GM23338 (cell line): ENCODE measurements around the gene QRICH2. TPM values are rescaled to one million over a fixed set of nuclear protein-coding genes. Genes with fewer than 3 reads are reported as not detected.
A peak's percentile ranks its signal among the peaks of the same experiment; 100 is the strongest.

Source experiments
- ATAC-seq: fragments of 200-7000 bp; cut with Tn5 transposase; 3 replicates; pipeline ENCODE4 v1.9.1; 2020
- DNase-seq: peaks from one replicate; pipeline ENCODE4 v3.0.0-alpha.2; 2015; ENCODE audit warnings: low spot score
- H2AFZ ChIP-seq: fragments of 200-600 bp; sonication (generic); 2 replicates; pipeline ENCODE4 v1.8.0; 2016; ENCODE audit warnings: antibody characterized with exemption, mild to moderate bottlenecking, moderate library complexity
- H3F3A ChIP-seq: fragments of 200-600 bp; sonication (generic); replicated peaks from 2 replicates; pipeline ENCODE4 v1.8.0; 2017; ENCODE audit warnings: antibody characterized with exemption, mixed run types, low read depth
- H3K27ac ChIP-seq: fragments of 200-600 bp; sonication (generic); 2 replicates; pipeline ENCODE4 v1.6.1; 2016; ENCODE audit warnings: low read depth
- H3K27me3 ChIP-seq: fragments of 200-600 bp; sonication (generic); 2 replicates; pipeline ENCODE4 v1.8.0; 2016; ENCODE audit warnings: mild to moderate bottlenecking, mixed run types, moderate library complexity; ENCODE audit not compliant: insufficient read depth
- H3K36me3 ChIP-seq: fragments of 200-600 bp; sonication (generic); 2 replicates; pipeline ENCODE4 v1.8.0; 2016; ENCODE audit warnings: mild to moderate bottlenecking; ENCODE audit not compliant: insufficient read depth
- H3K4me1 ChIP-seq: fragments of 200-600 bp; sonication (generic); 2 replicates; pipeline ENCODE4 v1.8.0; 2016; ENCODE audit warnings: mild to moderate bottlenecking, moderate library complexity; ENCODE audit not compliant: insufficient read depth
- H3K4me2 ChIP-seq: fragments of 200-600 bp; sonication (generic); 2 replicates; pipeline ENCODE4 v1.7.1; 2017; ENCODE audit warnings: mixed run types
- H3K4me3 ChIP-seq: fragments of 200-600 bp; sonication (generic); 2 replicates; pipeline ENCODE4 v1.6.1; 2016; ENCODE audit warnings: mixed run types
- H3K79me2 ChIP-seq: fragments of 200-600 bp; sonication (generic); replicated peaks from 2 replicates; pipeline ENCODE4 v1.8.0; 2017; ENCODE audit warnings: mild to moderate bottlenecking; ENCODE audit not compliant: insufficient read depth
- H3K9me2 ChIP-seq: fragments of 200-600 bp; sonication (generic); 2 replicates; pipeline ENCODE4 v1.8.0; 2017; ENCODE audit not compliant: insufficient read depth
- H4K20me1 ChIP-seq: fragments of 200-600 bp; sonication (generic); replicated peaks from 2 replicates; pipeline ENCODE4 v1.8.0; 2017; ENCODE audit warnings: mild to moderate bottlenecking; ENCODE audit not compliant: insufficient read depth
- H3K27ac Mint-ChIP-seq: 2 replicates; pipeline ENCODE4 v1.8.0; 2020; ENCODE audit warnings: inconsistent platforms, mild to moderate bottlenecking, moderate library complexity, mixed read lengths
- H3K27me3 Mint-ChIP-seq: 3 replicates; pipeline ENCODE4 v1.8.0; 2022; ENCODE audit warnings: low read depth, mild to moderate bottlenecking, moderate library complexity, mixed read lengths, inconsistent platforms; ENCODE audit not compliant: insufficient read depth, poor library complexity
- H3K36me3 Mint-ChIP-seq: 3 replicates; pipeline ENCODE4 v1.8.0; 2021; ENCODE audit warnings: low read depth, mild to moderate bottlenecking, inconsistent platforms, moderate library complexity, mixed read lengths
- H3K4me1 Mint-ChIP-seq: 3 replicates; pipeline ENCODE4 v1.8.0; 2020; ENCODE audit warnings: mild to moderate bottlenecking, inconsistent platforms, mixed read lengths
- H3K4me3 Mint-ChIP-seq: 3 replicates; pipeline ENCODE4 v1.8.0; 2021; ENCODE audit warnings: moderate library complexity, mild to moderate bottlenecking, inconsistent platforms, mixed read lengths
- H3K9me3 Mint-ChIP-seq: 3 replicates; pipeline ENCODE4 v1.8.0; 2020; ENCODE audit warnings: moderate library complexity, mild to moderate bottlenecking, inconsistent platforms, mixed read lengths
- CREB1 ChIP-seq: fragments of 250-450 bp; sonication (Bioruptor Pico); IDR thresholded peaks from 2 replicates; pipeline ENCODE4 v1.5.0; 2020; ENCODE audit warnings: low read depth, mild to moderate bottlenecking, moderate library complexity
- CTCF ChIP-seq, 2 experiments: fragments of 200-600 bp in 1 of 2; sonication (generic) in 1 of 2; conservative IDR thresholded peaks; 2 replicates each; pipeline versions ENCODE4 v1.5.1 to v1.6.1; 2016 to 2017; ENCODE audit warnings: antibody characterized with exemption in 2 of 2, low read depth in 2 of 2, mild to moderate bottlenecking in 2 of 2, moderate library complexity in 1 of 2
- EZH2 ChIP-seq: fragments of 200-600 bp; sonication (generic); IDR thresholded peaks from one replicate; pipeline ENCODE4 v1.8.0; 2017; ENCODE audit warnings: antibody characterized with exemption, mild to moderate bottlenecking, low read depth; ENCODE audit not compliant: unreplicated experiment
- EZH2phosphoT487 ChIP-seq: fragments of 200-600 bp; sonication (generic); IDR thresholded peaks from one replicate; pipeline ENCODE4 v1.8.1; 2018; ENCODE audit warnings: antibody characterized with exemption; ENCODE audit not compliant: unreplicated experiment
- JUNB ChIP-seq: IDR thresholded peaks from one replicate; pipeline ENCODE4 v1.6.1; 2016; ENCODE audit warnings: antibody characterized with exemption; ENCODE audit not compliant: unreplicated experiment
- NANOG ChIP-seq: IDR thresholded peaks from 2 replicates; pipeline ENCODE4 v1.6.1; 2016; ENCODE audit warnings: antibody characterized with exemption, borderline replicate concordance
- POLR2AphosphoS5 ChIP-seq: IDR thresholded peaks from 2 replicates; pipeline ENCODE4 v1.6.1; 2016; ENCODE audit warnings: antibody characterized with exemption, low read depth
- REST ChIP-seq: IDR thresholded peaks from one replicate; pipeline ENCODE4 v1.6.1; 2018; ENCODE audit warnings: antibody characterized with exemption; ENCODE audit not compliant: unreplicated experiment
- STAT1 ChIP-seq: IDR thresholded peaks from one replicate; pipeline ENCODE4 v1.6.1; 2016; ENCODE audit warnings: antibody characterized with exemption; ENCODE audit not compliant: unreplicated experiment
- ZNF114 ChIP-seq: fragments of 250-450 bp; sonication (Bioruptor Pico); IDR thresholded peaks from 2 replicates; pipeline ENCODE4 v1.5.0; 2020; ENCODE audit warnings: mild to moderate bottlenecking, moderate library complexity
- ZNF331 ChIP-seq: fragments of 250-450 bp; sonication (Bioruptor Pico); IDR thresholded peaks from 2 replicates; pipeline ENCODE4 v1.5.0; 2020; ENCODE audit warnings: low read depth, mild to moderate bottlenecking, moderate library complexity
- polyA plus RNA-seq: library from polyadenylated mRNA; unstranded; fragments of >200 nt; fragmentation: Nextera tagmentation; extraction: Ambion mirVana; gene quantifications from 2 replicates; pipeline ENCODE4 v1.2.1, GENCODE V29; 2016
- total RNA-seq: library from RNA; depleted of rRNA; stranded (reverse); fragments of >200 nt; shearing (Covaris generic); gene quantifications from 2 replicates; pipeline ENCODE4 v1.2.3, GENCODE V29; 2014
- TF ChIP-seq, protein P1 (sequence below): IDR thresholded peaks from 2 replicates; pipeline ENCODE4 v1.6.1; 2016; ENCODE audit warnings: antibody characterized with exemption
- TF ChIP-seq, protein P2 (sequence below): fragments of 250-450 bp; sonication (Bioruptor Pico); IDR thresholded peaks from 2 replicates; pipeline ENCODE4 v1.5.0; 2020; ENCODE audit warnings: mild to moderate bottlenecking, moderate library complexity

The QRICH2 gene
- total and polyA plus RNA-seq, 2 experiments from 2014 or later, result 2.2 to 3.7 TPM

DNA sequence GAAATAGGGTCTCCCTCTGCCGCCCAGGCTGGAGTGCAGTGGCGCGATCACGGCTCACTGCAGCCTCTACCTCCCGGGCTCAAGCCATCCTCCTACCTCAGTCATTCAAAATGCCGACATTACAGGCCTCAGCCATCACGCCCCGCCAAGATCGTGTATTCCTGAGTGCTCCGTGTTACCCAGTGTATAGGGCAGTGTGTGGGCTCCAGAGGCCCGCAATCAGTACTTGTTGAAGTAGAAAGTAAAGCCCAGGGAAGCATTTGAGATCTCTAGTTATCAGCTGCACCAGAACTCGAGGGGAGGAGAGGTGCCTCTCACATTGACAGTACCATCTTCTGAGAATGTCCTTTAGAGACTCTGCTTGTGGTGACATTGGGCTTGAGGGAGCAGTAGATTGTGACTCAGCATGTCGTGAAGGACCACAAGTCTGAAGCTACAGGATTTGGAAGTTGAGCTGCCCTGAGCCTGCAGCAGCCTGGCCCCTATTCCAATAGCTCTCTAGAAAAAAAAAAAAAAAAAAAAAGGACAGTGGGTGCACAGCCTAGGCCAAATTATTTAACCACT is 46.8 kb upstream of the QRICH2 start:
- Histone ChIP-seq H3K4me1 (peaks cover 7% of the 10 kb centered on the region), H3K27me3 (no peaks in the 10 kb centered on the region), H3K4me3 (peak overlapping the region; percentile 88; the same call in 1 of the 2 replicates), H2AFZ (peak overlapping the region; percentile 93; the same call in 1 of the 2 replicates), H3F3A (no peaks in the 10 kb centered on the region), H3K9me2 (no peaks in the 10 kb centered on the region), H3K79me2 (peaks cover 21% of the 10 kb centered on the region), H3K36me3 (no peaks in the 10 kb centered on the region), H4K20me1 (peaks cover 4% of the 10 kb centered on the region; the same call in 1 of the 2 replicates), H3K4me2 (peak overlapping the region; percentile 81; the same call in 1 of the 2 replicates), H3K27ac (0 out of 2 replicates have a peak overlapping the region, but pooled peaks have one; percentile 72)
- DNase-seq (peak; percentile 31), ATAC-seq (no peak; the same call in 2 of the 3 replicates)
- Mint-ChIP-seq H3K36me3 (peaks cover 2% of the 10 kb centered on the region; the same call in 2 of the 3 replicates), H3K4me3 (peak overlapping the region; percentile 95), H3K9me3 (no peaks in the 10 kb centered on the region), H3K27ac (no peak overlapping the region; the same call in 1 of the 2 replicates), H3K27me3 (peaks cover 19% of the 10 kb centered on the region), H3K4me1 (peaks cover 14% of the 10 kb centered on the region; the same call in 2 of the 3 replicates)
- TF ChIP-seq NANOG (no peak), STAT1 (no peak), CREB1 (CRISPR knock-in tag) (no peak), JUNB (no peak), CTCF (conservative IDR thresholded peaks at IDR 0.05; ENCODE audit: low read depth in 2 of 2) (no peak), EZH2phosphoT487 (no peak), REST (no peak), POLR2AphosphoS5 (no peak), ZNF114 (CRISPR knock-in tag) (no peak), EZH2 (no peak), ZNF331 (CRISPR knock-in tag) (no peak)
- TF ChIP-seq, protein P1, sequence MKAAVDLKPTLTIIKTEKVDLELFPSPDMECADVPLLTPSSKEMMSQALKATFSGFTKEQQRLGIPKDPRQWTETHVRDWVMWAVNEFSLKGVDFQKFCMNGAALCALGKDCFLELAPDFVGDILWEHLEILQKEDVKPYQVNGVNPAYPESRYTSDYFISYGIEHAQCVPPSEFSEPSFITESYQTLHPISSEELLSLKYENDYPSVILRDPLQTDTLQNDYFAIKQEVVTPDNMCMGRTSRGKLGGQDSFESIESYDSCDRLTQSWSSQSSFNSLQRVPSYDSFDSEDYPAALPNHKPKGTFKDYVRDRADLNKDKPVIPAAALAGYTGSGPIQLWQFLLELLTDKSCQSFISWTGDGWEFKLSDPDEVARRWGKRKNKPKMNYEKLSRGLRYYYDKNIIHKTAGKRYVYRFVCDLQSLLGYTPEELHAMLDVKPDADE, result no peak
- TF ChIP-seq, protein P2, sequence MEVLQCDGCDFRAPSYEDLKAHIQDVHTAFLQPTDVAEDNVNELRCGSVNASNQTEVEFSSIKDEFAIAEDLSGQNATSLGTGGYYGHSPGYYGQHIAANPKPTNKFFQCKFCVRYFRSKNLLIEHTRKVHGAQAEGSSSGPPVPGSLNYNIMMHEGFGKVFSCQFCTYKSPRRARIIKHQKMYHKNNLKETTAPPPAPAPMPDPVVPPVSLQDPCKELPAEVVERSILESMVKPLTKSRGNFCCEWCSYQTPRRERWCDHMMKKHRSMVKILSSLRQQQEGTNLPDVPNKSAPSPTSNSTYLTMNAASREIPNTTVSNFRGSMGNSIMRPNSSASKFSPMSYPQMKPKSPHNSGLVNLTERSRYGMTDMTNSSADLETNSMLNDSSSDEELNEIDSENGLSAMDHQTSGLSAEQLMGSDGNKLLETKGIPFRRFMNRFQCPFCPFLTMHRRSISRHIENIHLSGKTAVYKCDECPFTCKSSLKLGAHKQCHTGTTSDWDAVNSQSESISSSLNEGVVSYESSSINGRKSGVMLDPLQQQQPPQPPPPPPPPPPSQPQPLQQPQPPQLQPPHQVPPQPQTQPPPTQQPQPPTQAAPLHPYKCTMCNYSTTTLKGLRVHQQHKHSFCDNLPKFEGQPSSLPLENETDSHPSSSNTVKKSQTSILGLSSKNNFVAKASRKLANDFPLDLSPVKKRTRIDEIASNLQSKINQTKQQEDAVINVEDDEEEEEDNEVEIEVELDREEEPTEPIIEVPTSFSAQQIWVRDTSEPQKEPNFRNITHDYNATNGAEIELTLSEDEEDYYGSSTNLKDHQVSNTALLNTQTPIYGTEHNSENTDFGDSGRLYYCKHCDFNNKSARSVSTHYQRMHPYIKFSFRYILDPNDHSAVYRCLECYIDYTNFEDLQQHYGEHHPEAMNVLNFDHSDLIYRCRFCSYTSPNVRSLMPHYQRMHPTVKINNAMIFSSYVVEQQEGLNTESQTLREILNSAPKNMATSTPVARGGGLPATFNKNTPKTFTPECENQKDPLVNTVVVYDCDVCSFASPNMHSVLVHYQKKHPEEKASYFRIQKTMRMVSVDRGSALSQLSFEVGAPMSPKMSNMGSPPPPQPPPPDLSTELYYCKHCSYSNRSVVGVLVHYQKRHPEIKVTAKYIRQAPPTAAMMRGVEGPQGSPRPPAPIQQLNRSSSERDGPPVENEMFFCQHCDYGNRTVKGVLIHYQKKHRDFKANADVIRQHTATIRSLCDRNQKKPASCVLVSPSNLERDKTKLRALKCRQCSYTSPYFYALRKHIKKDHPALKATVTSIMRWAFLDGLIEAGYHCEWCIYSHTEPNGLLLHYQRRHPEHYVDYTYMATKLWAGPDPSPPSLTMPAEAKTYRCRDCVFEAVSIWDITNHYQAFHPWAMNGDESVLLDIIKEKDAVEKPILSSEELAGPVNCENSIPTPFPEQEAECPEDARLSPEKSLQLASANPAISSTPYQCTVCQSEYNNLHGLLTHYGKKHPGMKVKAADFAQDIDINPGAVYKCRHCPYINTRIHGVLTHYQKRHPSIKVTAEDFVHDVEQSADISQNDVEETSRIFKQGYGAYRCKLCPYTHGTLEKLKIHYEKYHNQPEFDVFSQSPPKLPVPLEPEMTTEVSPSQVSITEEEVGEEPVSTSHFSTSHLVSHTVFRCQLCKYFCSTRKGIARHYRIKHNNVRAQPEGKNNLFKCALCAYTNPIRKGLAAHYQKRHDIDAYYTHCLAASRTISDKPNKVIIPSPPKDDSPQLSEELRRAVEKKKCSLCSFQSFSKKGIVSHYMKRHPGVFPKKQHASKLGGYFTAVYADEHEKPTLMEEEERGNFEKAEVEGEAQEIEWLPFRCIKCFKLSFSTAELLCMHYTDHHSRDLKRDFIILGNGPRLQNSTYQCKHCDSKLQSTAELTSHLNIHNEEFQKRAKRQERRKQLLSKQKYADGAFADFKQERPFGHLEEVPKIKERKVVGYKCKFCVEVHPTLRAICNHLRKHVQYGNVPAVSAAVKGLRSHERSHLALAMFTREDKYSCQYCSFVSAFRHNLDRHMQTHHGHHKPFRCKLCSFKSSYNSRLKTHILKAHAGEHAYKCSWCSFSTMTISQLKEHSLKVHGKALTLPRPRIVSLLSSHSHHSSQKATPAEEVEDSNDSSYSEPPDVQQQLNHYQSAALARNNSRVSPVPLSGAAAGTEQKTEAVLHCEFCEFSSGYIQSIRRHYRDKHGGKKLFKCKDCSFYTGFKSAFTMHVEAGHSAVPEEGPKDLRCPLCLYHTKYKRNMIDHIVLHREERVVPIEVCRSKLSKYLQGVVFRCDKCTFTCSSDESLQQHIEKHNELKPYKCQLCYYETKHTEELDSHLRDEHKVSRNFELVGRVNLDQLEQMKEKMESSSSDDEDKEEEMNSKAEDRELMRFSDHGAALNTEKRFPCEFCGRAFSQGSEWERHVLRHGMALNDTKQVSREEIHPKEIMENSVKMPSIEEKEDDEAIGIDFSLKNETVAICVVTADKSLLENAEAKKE (CRISPR knock-in tag), result no peak
